Activated CD4-positive, alpha-beta memory T cell treated with anti-CD3 and anti-CD28 coated beads, Interleukin-2, amount 10 ng/mL, durations not matched to agents 7 days and 5 days (primary cell): ENCODE measurements around the gene IPO9. TPM values are rescaled to one million over a fixed set of nuclear protein-coding genes. Genes with fewer than 3 reads are reported as not detected.

Experiments used
- CTCF ChIA-PET: fragments of 350-600 bp; sonication (Branson Sonifier 250); formaldehyde crosslinking; loops from one replicate; lab custom pipeline; 2021; ENCODE audit warnings: antibody characterized with exemption, inconsistent platforms; lab: Charles Lee
- POLR2A ChIA-PET: fragments of 350-600 bp; sonication (Branson Sonifier 250); formaldehyde crosslinking; loops from one replicate; lab custom pipeline; 2021; ENCODE audit warnings: antibody characterized with exemption; lab: Charles Lee
- DNase-seq: peaks from one replicate; pipeline ENCODE4 v3.0.0-alpha.2; 2020
- H3K27ac Mint-ChIP-seq: one replicate; pipeline ENCODE4 v1.8.0; 2021; ENCODE audit warnings: mild to moderate bottlenecking, mixed read lengths
- H3K27me3 Mint-ChIP-seq: one replicate; pipeline ENCODE4 v1.8.0; 2021; ENCODE audit warnings: mixed read lengths
- H3K36me3 Mint-ChIP-seq: one replicate; pipeline ENCODE4 v1.8.0; 2021; ENCODE audit warnings: low read depth, mixed read lengths
- H3K4me1 Mint-ChIP-seq: one replicate; pipeline ENCODE4 v1.8.0; 2021; ENCODE audit warnings: mixed read lengths
- H3K4me3 Mint-ChIP-seq: one replicate; pipeline ENCODE4 v1.8.0; 2021; ENCODE audit warnings: mild to moderate bottlenecking, mixed read lengths
- H3K9me3 Mint-ChIP-seq: one replicate; pipeline ENCODE4 v1.8.0; 2021; ENCODE audit warnings: mixed read lengths
- total RNA-seq, 2 experiments: library from RNA; stranded (reverse); gene quantifications; one replicate each; pipeline ENCODE4 v1.2.3, GENCODE V29; 2021

IPO9 gene
- total RNA-seq, 2 experiments from 2014 or later = 44.3 to 49.5 TPM

DNA sequence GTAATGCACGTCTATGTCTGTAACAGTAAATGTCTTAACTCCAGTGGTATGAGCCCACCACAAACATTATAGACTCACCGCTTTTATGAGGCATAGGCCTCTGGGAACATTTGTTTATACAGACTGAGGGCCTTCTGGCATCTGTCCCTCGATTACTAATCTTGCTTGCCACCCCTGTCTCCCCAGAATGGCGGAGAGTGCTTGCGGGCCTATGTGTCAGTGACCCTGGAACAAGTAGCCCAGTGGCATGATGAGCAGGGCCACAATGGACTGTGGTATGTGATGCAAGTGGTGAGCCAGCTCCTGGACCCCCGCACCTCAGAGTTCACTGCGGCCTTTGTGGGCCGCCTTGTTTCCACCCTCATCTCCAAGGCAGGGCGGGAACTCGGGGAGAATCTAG, 41.4 kb downstream of the IPO9 start:
- ChIA-PET POLR2A (interaction anchor here (1.0 kb wide), 1 partner anchor 12 kb away, joined by 3 read pairs; no protein-coding TSS in a partner anchor), CTCF (interaction anchor here (1.3 to 2.0 kb wide), 2 partner anchors 8 to 26 kb away, joined by 5 to 6 read pairs; no protein-coding TSS in a partner anchor)
- DNase-seq = no peak
- Mint-ChIP-seq H3K27ac (no peak overlapping the region), H3K27me3 (no peaks in the 10 kb centered on the region), H3K4me3 (no peak overlapping the region), H3K9me3 (no peaks in the 10 kb centered on the region), H3K4me1 (no peaks in the 10 kb centered on the region), H3K36me3 (peaks cover 67% of the 10 kb centered on the region)

GRCh38 chr1:201874672-201875071, 45.7 kb downstream of the IPO9 start:
- Mint-ChIP-seq H3K4me1 (no peaks in the 10 kb centered on the region), H3K36me3 (peaks cover 53% of the 10 kb centered on the region), H3K27me3 (no peaks in the 10 kb centered on the region), H3K4me3 (no peak overlapping the region), H3K27ac (no peak overlapping the region), H3K9me3 (no peaks in the 10 kb centered on the region)
- DNase-seq = no peak
- POLR2A ChIA-PET = no interaction called here
- CTCF ChIA-PET = interaction anchor here (0.5 to 2.3 kb wide), 4 partner anchors 21 to 936 kb away, joined by 3 to 8 read pairs (median 4); partner anchors contain the start of gene IPO9

DNA sequence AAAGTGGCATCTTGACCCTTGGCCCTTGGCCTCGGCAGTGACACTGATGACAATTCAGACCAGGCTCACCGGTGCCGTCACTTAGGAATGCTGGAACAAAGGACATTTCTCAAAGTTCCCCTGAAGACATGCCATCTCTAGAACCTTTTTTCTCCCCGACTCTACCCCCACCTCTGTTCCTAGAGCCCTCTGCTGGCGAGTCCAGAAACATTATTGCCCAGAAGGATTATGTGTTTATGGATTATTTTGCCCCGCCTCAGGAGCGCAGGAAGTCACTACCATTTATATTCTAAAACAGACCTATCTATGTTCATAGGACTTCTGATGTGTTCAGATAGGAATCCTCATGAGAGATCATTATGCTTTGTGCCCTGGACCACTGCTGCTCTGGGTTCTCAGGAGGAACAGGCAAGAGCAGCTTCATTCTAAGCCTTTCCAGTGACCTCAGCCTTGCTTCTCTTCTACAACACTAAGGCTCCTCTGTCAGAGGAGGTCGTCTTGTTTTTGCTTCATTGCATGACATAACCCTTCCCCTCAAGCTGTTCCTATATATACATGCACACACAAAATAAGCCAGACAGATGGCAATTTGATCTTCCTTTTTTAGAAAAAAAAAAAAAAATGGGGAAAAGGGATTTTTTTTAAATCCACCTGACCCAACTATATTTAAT, 47.3 kb downstream of the IPO9 start:
- Mint-ChIP-seq H3K36me3 (peaks cover 40% of the 10 kb centered on the region), H3K9me3 (no peaks in the 10 kb centered on the region), H3K27me3 (no peaks in the 10 kb centered on the region), H3K27ac (no peak overlapping the region), H3K4me1 (no peaks in the 10 kb centered on the region), H3K4me3 (no peak overlapping the region)
- no peak for DNase-seq
- POLR2A ChIA-PET = no interaction called here
- CTCF ChIA-PET = interaction anchor here (0.6 to 0.7 kb wide), 2 partner anchors 219 to 1762 kb away, joined by 3 to 4 read pairs; no protein-coding TSS in a partner anchor

GRCh38 chr1:201877877-201878401, 49.0 kb downstream of the IPO9 start:
- Mint-ChIP-seq H3K27ac (no peak overlapping the region), H3K27me3 (no peaks in the 10 kb centered on the region), H3K9me3 (no peaks in the 10 kb centered on the region), H3K4me1 (peaks cover 2% of the 10 kb centered on the region), H3K4me3 (no peak overlapping the region), H3K36me3 (peaks cover 24% of the 10 kb centered on the region)
- DNase-seq = no peak
- ChIA-PET CTCF (interaction anchor here (0.5 to 2.5 kb wide), 19 partner anchors 8 to 238 kb away, joined by 3 to 18 read pairs (median 4); partner anchors contain the start of genes RNPEP and TIMM17A), POLR2A (interaction anchor here (0.6 to 1.3 kb wide), 3 partner anchors 9 to 48 kb away, joined by 3 to 4 read pairs (median 3); no protein-coding TSS in a partner anchor)

- Mint-ChIP-seq H3K4me1 (peaks cover 11% of the 10 kb centered on the region), H3K27me3 (peaks cover 4% of the 10 kb centered on the region), H3K9me3 (no peaks in the 10 kb centered on the region), H3K4me3 (no peak overlapping the region), H3K36me3 (peaks cover 10% of the 10 kb centered on the region), H3K27ac (no peak overlapping the region)
- ChIA-PET CTCF (interaction anchor here (0.9 to 1.5 kb wide), 4 partner anchors 12 to 91 kb away, joined by 4 to 11 read pairs (median 5); no protein-coding TSS in a partner anchor), POLR2A (interaction anchor here (1.0 to 1.1 kb wide), 2 partner anchors 13 to 74 kb away, joined by 4 read pairs; partner anchors contain the start of gene TIMM17A)
- DNase-seq = no peak
Observed at GRCh38 chr1:201880928-201881571, 52.1 kb downstream of the IPO9 start.

DNA sequence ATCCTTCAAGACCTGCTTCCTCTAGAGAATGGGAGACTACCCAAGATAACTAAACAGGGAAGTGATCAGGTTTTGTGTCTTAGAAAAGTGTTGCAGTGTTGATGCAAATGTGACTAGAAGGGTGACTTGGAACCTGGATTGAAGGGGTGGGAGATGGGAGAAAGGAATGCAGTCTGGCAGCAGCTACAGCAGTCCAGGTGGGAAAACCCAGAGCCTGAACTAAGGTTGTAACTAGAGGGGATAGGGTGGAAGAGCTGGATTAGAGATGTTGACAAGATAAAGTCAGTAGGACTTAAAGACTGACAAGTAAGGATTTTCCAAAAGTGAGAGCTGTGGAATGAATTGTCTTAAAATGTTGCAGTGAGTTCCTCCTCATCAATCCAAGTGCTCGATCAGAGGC, 52.7 kb downstream of the IPO9 start:
- CTCF ChIA-PET = interaction anchor here (0.9 to 1.9 kb wide), 5 partner anchors 12 to 91 kb away, joined by 4 to 6 read pairs (median 5); no protein-coding TSS in a partner anchor
- Mint-ChIP-seq H3K27ac (no peak overlapping the region), H3K4me1 (peaks cover 11% of the 10 kb centered on the region), H3K9me3 (no peaks in the 10 kb centered on the region), H3K27me3 (peaks cover 5% of the 10 kb centered on the region), H3K4me3 (no peak overlapping the region), H3K36me3 (peaks cover 4% of the 10 kb centered on the region)
- no peak for DNase-seq
- POLR2A ChIA-PET = interaction anchor here (1.0 to 2.0 kb wide), 3 partner anchors 11 to 73 kb away, joined by 4 to 7 read pairs (median 4); partner anchors contain the start of gene TIMM17A

GRCh38 chr1:201882665-201883132, 53.7 kb downstream of the IPO9 start:
- ChIA-PET CTCF (interaction anchor here (0.8 to 1.9 kb wide), 6 partner anchors 10 to 281 kb away, joined by 3 to 9 read pairs (median 4); partner anchors contain the start of gene IPO9), POLR2A (interaction anchor here (0.8 to 3.4 kb wide), 5 partner anchors 10 to 73 kb away, joined by 3 to 15 read pairs (median 5); partner anchors contain the start of genes IPO9 and TIMM17A)
- no peak for DNase-seq
- no peak overlapping the region for H3K27ac Mint-ChIP-seq
- no peaks in the 10 kb centered on the region for H3K36me3 Mint-ChIP-seq
- peaks cover 16% of the 10 kb centered on the region for H3K27me3 Mint-ChIP-seq
- no peak overlapping the region for H3K4me3 Mint-ChIP-seq
- H3K9me3 Mint-ChIP-seq = no peaks in the 10 kb centered on the region
- H3K4me1 Mint-ChIP-seq = peaks cover 11% of the 10 kb centered on the region

- H3K36me3 Mint-ChIP-seq = no peaks in the 10 kb centered on the region
- no peak overlapping the region for H3K27ac Mint-ChIP-seq
- H3K4me1 Mint-ChIP-seq = peaks cover 11% of the 10 kb centered on the region
- H3K4me3 Mint-ChIP-seq = no peak overlapping the region
- CTCF ChIA-PET = interaction anchor here (0.8 to 2.0 kb wide), 6 partner anchors 9 to 281 kb away, joined by 3 to 12 read pairs (median 6); partner anchors contain the start of gene IPO9
- H3K27me3 Mint-ChIP-seq = peaks cover 21% of the 10 kb centered on the region
- POLR2A ChIA-PET = interaction anchor here (0.8 to 3.4 kb wide), 6 partner anchors 10 to 73 kb away, joined by 3 to 15 read pairs (median 4); partner anchors contain the start of genes IPO9 and TIMM17A
- H3K9me3 Mint-ChIP-seq = no peaks in the 10 kb centered on the region
- no peak for DNase-seq
Observed at GRCh38 chr1:201883266-201883665, 54.3 kb downstream of the IPO9 start.

- Mint-ChIP-seq H3K36me3 (no peaks in the 10 kb centered on the region), H3K4me3 (no peak overlapping the region), H3K27me3 (peaks cover 22% of the 10 kb centered on the region), H3K27ac (no peak overlapping the region), H3K4me1 (peaks cover 11% of the 10 kb centered on the region), H3K9me3 (no peaks in the 10 kb centered on the region)
- CTCF ChIA-PET = interaction anchor here (1.1 to 2.0 kb wide), 4 partner anchors 9 to 89 kb away, joined by 3 to 12 read pairs (median 4); partner anchors contain the start of gene IPO9
- DNase-seq = no peak
- POLR2A ChIA-PET = interaction anchor here (1.4 to 3.4 kb wide), 3 partner anchors 12 to 55 kb away, joined by 3 to 15 read pairs (median 4); partner anchors contain the start of gene IPO9
Observed at GRCh38 chr1:201883786-201884185, 54.8 kb downstream of the IPO9 start.

DNA sequence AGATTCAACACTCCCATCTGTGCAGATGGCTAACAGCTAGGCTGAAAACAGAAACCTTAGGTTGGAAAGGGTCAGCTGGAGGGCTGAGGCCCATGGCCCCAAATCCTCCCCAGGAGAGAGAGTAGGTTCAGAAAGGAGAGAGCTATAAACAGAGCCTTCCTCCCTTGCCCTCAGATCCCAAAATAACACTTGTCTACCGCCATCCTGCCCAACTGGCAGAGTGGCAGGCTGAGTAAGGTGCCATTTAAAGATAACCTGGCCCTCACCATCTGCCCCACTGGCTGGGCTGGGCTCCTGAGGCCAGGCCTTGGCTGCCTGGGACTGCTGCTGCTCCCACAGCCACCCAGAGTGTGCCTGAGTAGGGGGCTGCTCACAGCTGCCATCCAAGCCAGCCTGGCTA, 55.5 kb downstream of the IPO9 start:
- peaks cover 11% of the 10 kb centered on the region for H3K4me1 Mint-ChIP-seq
- no peak overlapping the region for H3K4me3 Mint-ChIP-seq
- H3K9me3 Mint-ChIP-seq = no peaks in the 10 kb centered on the region
- CTCF ChIA-PET = interaction anchor here (1.1 to 2.0 kb wide), 3 partner anchors 10 to 88 kb away, joined by 3 to 12 read pairs (median 5); no protein-coding TSS in a partner anchor
- no peaks in the 10 kb centered on the region for H3K36me3 Mint-ChIP-seq
- no peak for DNase-seq
- H3K27ac Mint-ChIP-seq = no peak overlapping the region
- POLR2A ChIA-PET = interaction anchor here (1.3 to 3.4 kb wide), 3 partner anchors 11 to 70 kb away, joined by 3 to 15 read pairs (median 3); partner anchors contain the start of gene TIMM17A
- H3K27me3 Mint-ChIP-seq = peaks cover 23% of the 10 kb centered on the region

GRCh38 chr1:201885531-201886075, 56.6 kb downstream of the IPO9 start:
- ChIA-PET CTCF (interaction anchor here (1.3 to 2.2 kb wide), 5 partner anchors 8 to 114 kb away, joined by 3 to 31 read pairs (median 12); no protein-coding TSS in a partner anchor), POLR2A (interaction anchor here (1.3 kb wide), 1 partner anchor 69 kb away, joined by 3 read pairs; the partner anchor contains the start of gene TIMM17A)
- peaks cover 33% of the 10 kb centered on the region for H3K27me3 Mint-ChIP-seq
- H3K4me1 Mint-ChIP-seq = peaks cover 11% of the 10 kb centered on the region
- no peak overlapping the region for H3K4me3 Mint-ChIP-seq
- H3K27ac Mint-ChIP-seq = no peak overlapping the region
- H3K36me3 Mint-ChIP-seq = no peaks in the 10 kb centered on the region
- no peaks in the 10 kb centered on the region for H3K9me3 Mint-ChIP-seq
- no peak for DNase-seq
